Fibroblast of villous mesenchyme (primary cell): ENCODE results near the gene HS2ST1. TPM values are rescaled to one million over a fixed set of nuclear protein-coding genes. Genes with fewer than 3 reads are reported as not detected.

Experiments used
- DNase-seq: peaks from one replicate; pipeline ENCODE4 v3.0.0-alpha.2; 2010; ENCODE audit warnings: low read depth
- H3K4me3 ChIP-seq: 2 replicates; pipeline ENCODE4 v1.5.1; 2011; ENCODE audit warnings: low read depth, mild to moderate bottlenecking, low read length
- CTCF ChIP-seq: IDR thresholded peaks from 2 replicates; pipeline ENCODE4 v1.5.1; 2012; ENCODE audit warnings: low read depth, mild to moderate bottlenecking, low read length; ENCODE audit not compliant: insufficient read depth
- total RNA-seq: library from RNA; depleted of rRNA; stranded (reverse); fragments of >200 nt; gene quantifications from 2 replicates; pipeline ENCODE4 v1.2.3, GENCODE V29; 2012

Gene HS2ST1
- total RNA-seq, 1 donor = 18.6 TPM

GRCh38 chr1:87103074-87103473, 188.6 kb downstream of the HS2ST1 start:
- no peak for DNase-seq
- no peak for TF ChIP-seq CTCF
- H3K4me3 ChIP-seq = no peak overlapping the region

GRCh38 chr1:87104140-87104539, 189.7 kb downstream of the HS2ST1 start:
- H3K4me3 ChIP-seq = no peak overlapping the region
- no peak for TF ChIP-seq CTCF
- DNase-seq = no peak

GRCh38 chr1:87104945-87105344, 190.5 kb downstream of the HS2ST1 start:
- no peak overlapping the region for H3K4me3 ChIP-seq
- no peak for TF ChIP-seq CTCF
- no peak for DNase-seq

- no peak for DNase-seq
- H3K4me3 ChIP-seq = no peak overlapping the region
- TF ChIP-seq CTCF = no peak
Observed at GRCh38 chr1:87106144-87106543, 191.7 kb downstream of the HS2ST1 start.

- TF ChIP-seq CTCF = no peak
- no peak overlapping the region for H3K4me3 ChIP-seq
- no peak for DNase-seq
Observed at GRCh38 chr1:87106867-87107266, 192.4 kb downstream of the HS2ST1 start.

GRCh38 chr1:87108228-87108627, 193.8 kb downstream of the HS2ST1 start:
- no peak for TF ChIP-seq CTCF
- DNase-seq = no peak
- no peak overlapping the region for H3K4me3 ChIP-seq

- DNase-seq = no peak
- no peak for TF ChIP-seq CTCF
- no peak overlapping the region for H3K4me3 ChIP-seq
Observed at GRCh38 chr1:87108814-87109411, 194.5 kb downstream of the HS2ST1 start.
